Measurements from ENCODE around the gene SLC39A1. TPM values are rescaled to one million over a fixed set of nuclear protein-coding genes. Genes with fewer than 3 reads are reported as not detected.

SLC39A1 gene
- total RNA-seq, 1 experiment from 2014 or later, result 158 TPM

DNA sequence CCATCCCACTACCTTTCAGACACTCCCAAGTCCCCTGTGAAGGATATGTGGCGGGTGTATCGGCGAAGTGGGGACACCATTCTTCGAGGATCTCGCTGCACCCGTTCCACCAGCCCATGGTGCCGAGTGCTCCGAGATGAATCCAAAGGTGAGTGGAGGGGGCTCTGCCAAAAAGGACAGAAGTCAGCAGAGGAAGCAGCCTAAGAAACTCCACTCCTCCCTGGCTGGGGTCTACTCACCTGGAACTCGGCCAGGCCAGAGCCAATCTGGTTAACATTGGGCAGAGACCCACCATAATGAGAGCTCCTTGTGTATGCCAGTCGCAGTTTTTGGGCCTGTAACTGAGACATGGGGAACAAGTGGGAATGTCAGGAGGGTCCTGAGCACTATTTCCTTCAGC, 8.5 kb downstream of the SLC39A1 start:
- ChIA-PET CTCF (no interaction called here), POLR2A (interaction anchor here (0.6 kb wide), 1 partner anchor 29 kb away, joined by 19 read pairs; no protein-coding TSS in a partner anchor)
- DNase-seq (ENCODE audit: low read depth, low spot score), result no peak
- no peaks in the 10 kb centered on the region for H3K27me3 ChIP-seq (ENCODE audit: control insufficient read depth, insufficient read depth, low read length)
- no peak overlapping the region for H3K27ac ChIP-seq (ENCODE audit: low read length)
- TF ChIP-seq, protein P1, sequence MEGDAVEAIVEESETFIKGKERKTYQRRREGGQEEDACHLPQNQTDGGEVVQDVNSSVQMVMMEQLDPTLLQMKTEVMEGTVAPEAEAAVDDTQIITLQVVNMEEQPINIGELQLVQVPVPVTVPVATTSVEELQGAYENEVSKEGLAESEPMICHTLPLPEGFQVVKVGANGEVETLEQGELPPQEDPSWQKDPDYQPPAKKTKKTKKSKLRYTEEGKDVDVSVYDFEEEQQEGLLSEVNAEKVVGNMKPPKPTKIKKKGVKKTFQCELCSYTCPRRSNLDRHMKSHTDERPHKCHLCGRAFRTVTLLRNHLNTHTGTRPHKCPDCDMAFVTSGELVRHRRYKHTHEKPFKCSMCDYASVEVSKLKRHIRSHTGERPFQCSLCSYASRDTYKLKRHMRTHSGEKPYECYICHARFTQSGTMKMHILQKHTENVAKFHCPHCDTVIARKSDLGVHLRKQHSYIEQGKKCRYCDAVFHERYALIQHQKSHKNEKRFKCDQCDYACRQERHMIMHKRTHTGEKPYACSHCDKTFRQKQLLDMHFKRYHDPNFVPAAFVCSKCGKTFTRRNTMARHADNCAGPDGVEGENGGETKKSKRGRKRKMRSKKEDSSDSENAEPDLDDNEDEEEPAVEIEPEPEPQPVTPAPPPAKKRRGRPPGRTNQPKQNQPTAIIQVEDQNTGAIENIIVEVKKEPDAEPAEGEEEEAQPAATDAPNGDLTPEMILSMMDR (IDR thresholded peaks at IDR 0.05), result no peak
- TF ChIP-seq, protein P2, sequence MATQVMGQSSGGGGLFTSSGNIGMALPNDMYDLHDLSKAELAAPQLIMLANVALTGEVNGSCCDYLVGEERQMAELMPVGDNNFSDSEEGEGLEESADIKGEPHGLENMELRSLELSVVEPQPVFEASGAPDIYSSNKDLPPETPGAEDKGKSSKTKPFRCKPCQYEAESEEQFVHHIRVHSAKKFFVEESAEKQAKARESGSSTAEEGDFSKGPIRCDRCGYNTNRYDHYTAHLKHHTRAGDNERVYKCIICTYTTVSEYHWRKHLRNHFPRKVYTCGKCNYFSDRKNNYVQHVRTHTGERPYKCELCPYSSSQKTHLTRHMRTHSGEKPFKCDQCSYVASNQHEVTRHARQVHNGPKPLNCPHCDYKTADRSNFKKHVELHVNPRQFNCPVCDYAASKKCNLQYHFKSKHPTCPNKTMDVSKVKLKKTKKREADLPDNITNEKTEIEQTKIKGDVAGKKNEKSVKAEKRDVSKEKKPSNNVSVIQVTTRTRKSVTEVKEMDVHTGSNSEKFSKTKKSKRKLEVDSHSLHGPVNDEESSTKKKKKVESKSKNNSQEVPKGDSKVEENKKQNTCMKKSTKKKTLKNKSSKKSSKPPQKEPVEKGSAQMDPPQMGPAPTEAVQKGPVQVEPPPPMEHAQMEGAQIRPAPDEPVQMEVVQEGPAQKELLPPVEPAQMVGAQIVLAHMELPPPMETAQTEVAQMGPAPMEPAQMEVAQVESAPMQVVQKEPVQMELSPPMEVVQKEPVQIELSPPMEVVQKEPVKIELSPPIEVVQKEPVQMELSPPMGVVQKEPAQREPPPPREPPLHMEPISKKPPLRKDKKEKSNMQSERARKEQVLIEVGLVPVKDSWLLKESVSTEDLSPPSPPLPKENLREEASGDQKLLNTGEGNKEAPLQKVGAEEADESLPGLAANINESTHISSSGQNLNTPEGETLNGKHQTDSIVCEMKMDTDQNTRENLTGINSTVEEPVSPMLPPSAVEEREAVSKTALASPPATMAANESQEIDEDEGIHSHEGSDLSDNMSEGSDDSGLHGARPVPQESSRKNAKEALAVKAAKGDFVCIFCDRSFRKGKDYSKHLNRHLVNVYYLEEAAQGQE (IDR thresholded peaks at IDR 0.05; ENCODE audit: insufficient read depth in 1 of 2, low read depth in 2 of 2, low read length in 1 of 2), result no peak
- TF ChIP-seq SIN3A (IDR thresholded peaks at IDR 0.05; ENCODE audit: borderline replicate concordance, insufficient read depth, low read depth, low read length), result no peak
- TF ChIP-seq TCF7L2 (IDR thresholded peaks at IDR 0.05; ENCODE audit: low read depth, low read length), result no peak
- no peak for TF ChIP-seq POLR2AphosphoS5 (IDR thresholded peaks at IDR 0.05; ENCODE audit: low read depth, low read length)
- no peaks in the 10 kb centered on the region for H3K9me3 ChIP-seq (ENCODE audit: control insufficient read depth, insufficient read depth, low read depth, low read length)
- no peak for ATAC-seq
- peaks cover 3% of the 10 kb centered on the region for H3K36me3 ChIP-seq (ENCODE audit: control insufficient read depth, insufficient read depth, low read length)
- in situ Hi-C loops (cut with HindIII; ENCODE audit: low pct_unique_long_range_greater_than_20kb, low sequenced_read_pairs) (no loop called here), intact Hi-C loops (cut with micrococcal nuclease; ENCODE audit: unreplicated experiment) (no loop called here)
- H3K4me1 ChIP-seq (ENCODE audit: control insufficient read depth, insufficient read depth, low read length), result peaks cover 16% of the 10 kb centered on the region
- H3K4me3 ChIP-seq (ENCODE audit: low read depth in 2 of 2, low read length in 2 of 2), result no peak overlapping the region
- BruUV-seq (replicated peaks), result no TSS peak

DNA sequence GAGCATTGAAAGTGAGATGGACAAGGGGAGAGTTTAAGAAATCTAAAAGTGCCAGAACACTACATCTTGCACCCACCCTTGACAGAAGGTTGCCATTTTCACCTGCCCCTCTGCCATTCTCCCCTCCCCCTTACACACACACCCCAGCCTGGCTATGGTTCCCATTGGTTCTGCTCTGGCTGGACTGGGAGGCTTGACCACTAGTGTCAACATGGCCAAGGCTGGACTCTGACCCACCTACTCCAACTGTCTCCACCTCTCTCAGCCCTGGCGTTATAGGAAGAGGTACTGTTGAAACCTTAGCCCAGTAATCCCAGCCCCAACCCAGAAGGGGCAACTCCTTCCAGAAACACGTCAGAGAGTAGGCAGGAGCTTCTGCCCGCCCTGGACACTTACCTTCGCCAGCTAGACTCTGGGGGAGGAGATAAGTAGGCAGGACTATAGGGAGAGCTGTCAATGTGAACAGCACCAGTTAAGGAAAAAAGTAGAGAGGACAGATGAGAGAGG, 9.4 kb downstream of the SLC39A1 start:
- Histone ChIP-seq H3K9me3 (ENCODE audit: control insufficient read depth, insufficient read depth, low read depth, low read length) (no peaks in the 10 kb centered on the region), H3K27ac (ENCODE audit: low read length) (no peak overlapping the region), H3K4me1 (ENCODE audit: control insufficient read depth, insufficient read depth, low read length) (peaks cover 12% of the 10 kb centered on the region), H3K36me3 (ENCODE audit: control insufficient read depth, insufficient read depth, low read length) (peaks cover 3% of the 10 kb centered on the region), H3K4me3 (ENCODE audit: low read depth in 2 of 2, low read length in 2 of 2) (no peak overlapping the region), H3K27me3 (ENCODE audit: control insufficient read depth, insufficient read depth, low read length) (no peaks in the 10 kb centered on the region)
- in situ Hi-C loops (cut with HindIII; ENCODE audit: low pct_unique_long_range_greater_than_20kb, low sequenced_read_pairs) (no loop called here), intact Hi-C loops (cut with micrococcal nuclease; ENCODE audit: unreplicated experiment) (no loop called here)
- ChIA-PET CTCF (no interaction called here), POLR2A (no interaction called here)
- BruUV-seq (replicated peaks), result no TSS peak
- TF ChIP-seq SIN3A (IDR thresholded peaks at IDR 0.05; ENCODE audit: borderline replicate concordance, insufficient read depth, low read depth, low read length) (no peak), TCF7L2 (IDR thresholded peaks at IDR 0.05; ENCODE audit: low read depth, low read length) (no peak), POLR2AphosphoS5 (IDR thresholded peaks at IDR 0.05; ENCODE audit: low read depth, low read length) (no peak)
- TF ChIP-seq, protein P2 (IDR thresholded peaks at IDR 0.05; ENCODE audit: insufficient read depth in 1 of 2, low read depth in 2 of 2, low read length in 1 of 2), result no peak
- TF ChIP-seq, protein P1 (IDR thresholded peaks at IDR 0.05), result no peak
- ATAC-seq (no peak), DNase-seq (ENCODE audit: low read depth, low spot score) (no peak)
